ENCODE measurements around the gene APOC3.

Gene APOC3

DNA sequence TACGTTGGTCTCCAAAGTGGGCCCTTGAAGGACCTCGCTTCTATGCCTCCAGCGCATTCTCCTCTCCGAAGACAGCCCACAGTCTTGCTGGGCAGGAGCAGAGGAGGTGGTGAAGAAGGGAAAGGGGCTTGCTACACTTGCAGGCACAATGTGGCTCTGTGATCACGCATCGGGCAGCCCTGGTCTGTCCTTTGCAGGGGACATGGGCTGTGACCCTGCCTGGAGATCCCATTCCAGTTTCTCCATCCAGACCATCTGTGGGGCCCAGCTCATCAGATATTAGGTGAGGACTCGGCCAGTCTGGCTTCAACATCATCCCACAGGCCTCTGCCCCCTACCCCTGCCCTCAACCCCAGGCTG is 6.9 kb downstream of the APOC3 start:
- Histone ChIP-seq H3K4me1 (no peaks in the 10 kb centered on the region), H3K79me2 (no peaks in the 10 kb centered on the region), H3K9me3 (ENCODE audit: control insufficient read depth, low read length) (no peaks in the 10 kb centered on the region), H3K27ac (no peak overlapping the region), H3K9ac (no peak overlapping the region), H2AFZ (no peak overlapping the region), H3K4me3 (ENCODE audit: low read depth, low read length) (no peak overlapping the region), H3K27me3 (ENCODE audit: control insufficient read depth, insufficient read depth, low read length) (no peaks in the 10 kb centered on the region), H3K4me2 (ENCODE audit: low read length) (no peak overlapping the region), H3K36me3 (ENCODE audit: control insufficient read depth, insufficient read depth, low read length) (no peaks in the 10 kb centered on the region)
- TF ChIP-seq, protein P1, sequence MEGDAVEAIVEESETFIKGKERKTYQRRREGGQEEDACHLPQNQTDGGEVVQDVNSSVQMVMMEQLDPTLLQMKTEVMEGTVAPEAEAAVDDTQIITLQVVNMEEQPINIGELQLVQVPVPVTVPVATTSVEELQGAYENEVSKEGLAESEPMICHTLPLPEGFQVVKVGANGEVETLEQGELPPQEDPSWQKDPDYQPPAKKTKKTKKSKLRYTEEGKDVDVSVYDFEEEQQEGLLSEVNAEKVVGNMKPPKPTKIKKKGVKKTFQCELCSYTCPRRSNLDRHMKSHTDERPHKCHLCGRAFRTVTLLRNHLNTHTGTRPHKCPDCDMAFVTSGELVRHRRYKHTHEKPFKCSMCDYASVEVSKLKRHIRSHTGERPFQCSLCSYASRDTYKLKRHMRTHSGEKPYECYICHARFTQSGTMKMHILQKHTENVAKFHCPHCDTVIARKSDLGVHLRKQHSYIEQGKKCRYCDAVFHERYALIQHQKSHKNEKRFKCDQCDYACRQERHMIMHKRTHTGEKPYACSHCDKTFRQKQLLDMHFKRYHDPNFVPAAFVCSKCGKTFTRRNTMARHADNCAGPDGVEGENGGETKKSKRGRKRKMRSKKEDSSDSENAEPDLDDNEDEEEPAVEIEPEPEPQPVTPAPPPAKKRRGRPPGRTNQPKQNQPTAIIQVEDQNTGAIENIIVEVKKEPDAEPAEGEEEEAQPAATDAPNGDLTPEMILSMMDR (IDR thresholded peaks at IDR 0.05): no peak

DNA sequence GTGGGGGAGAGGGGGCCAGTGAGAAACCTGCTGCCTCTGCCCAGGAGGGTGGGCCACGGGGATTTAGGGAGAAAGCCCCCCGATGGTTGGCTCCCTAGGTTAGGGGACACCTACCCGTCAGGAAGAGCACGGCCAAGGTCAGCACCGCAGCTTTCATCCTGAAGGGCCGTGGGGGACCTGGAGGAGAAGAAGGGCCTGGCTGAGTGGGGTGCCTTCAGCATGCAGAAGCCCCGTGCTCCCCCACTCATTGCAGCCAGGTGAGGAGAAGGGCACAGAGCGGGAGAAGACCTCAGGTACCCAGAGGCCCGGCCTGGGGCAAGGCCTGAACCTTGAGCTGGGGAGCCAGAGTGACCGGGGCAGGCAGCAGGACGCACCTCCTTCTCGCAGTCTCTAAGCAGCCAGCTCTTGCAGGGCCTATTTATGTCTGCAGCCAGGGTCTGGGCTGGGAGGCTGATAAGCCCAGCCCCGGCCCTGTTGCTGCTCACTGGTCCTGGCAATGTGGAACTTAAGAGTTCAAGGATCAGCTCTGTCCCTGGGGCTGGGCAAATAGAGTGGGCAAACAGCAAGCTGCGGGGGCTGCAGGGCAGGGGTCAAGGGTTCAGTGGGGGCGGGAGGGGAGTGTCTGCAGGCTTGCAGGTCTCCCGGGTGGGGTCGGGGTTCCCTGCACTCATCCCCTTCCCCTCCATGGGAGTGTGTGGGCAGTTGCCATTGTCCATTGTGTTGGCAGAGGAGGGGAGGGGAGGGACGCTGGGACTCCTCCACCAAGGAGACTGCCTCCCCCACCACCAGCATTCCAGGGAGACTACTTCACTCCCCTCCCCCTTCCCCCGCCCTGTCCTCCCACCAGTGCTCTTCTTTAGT is 7.8 kb downstream of the APOC3 start, which contains the start of gene APOA1:
Gene APOA1, minus strand, starts transcription at position 392 of the 861 bp plus-strand sequence. Its CDS starts 235 bp downstream, at position 157.
- Histone ChIP-seq H3K9ac (no peak within 1 kb of the TSS), H3K9me3 (ENCODE audit: control insufficient read depth, low read length) (no peaks in the 10 kb centered on the region), H3K27me3 (ENCODE audit: control insufficient read depth, insufficient read depth, low read length) (no peaks in the 10 kb centered on the region), H3K4me1 (no peaks in the 10 kb centered on the region), H3K4me2 (ENCODE audit: low read length) (no peak within 1 kb of the TSS), H3K27ac (no peak within 1 kb of the TSS), H3K4me3 (ENCODE audit: low read depth, low read length) (no peak within 1 kb of the TSS), H2AFZ (no peak within 1 kb of the TSS), H3K36me3 (ENCODE audit: control insufficient read depth, insufficient read depth, low read length) (no peaks in the 10 kb centered on the region), H3K79me2 (no peaks in the 10 kb centered on the region)
- TF ChIP-seq, protein P1 (IDR thresholded peaks at IDR 0.05): no peak

DNA sequence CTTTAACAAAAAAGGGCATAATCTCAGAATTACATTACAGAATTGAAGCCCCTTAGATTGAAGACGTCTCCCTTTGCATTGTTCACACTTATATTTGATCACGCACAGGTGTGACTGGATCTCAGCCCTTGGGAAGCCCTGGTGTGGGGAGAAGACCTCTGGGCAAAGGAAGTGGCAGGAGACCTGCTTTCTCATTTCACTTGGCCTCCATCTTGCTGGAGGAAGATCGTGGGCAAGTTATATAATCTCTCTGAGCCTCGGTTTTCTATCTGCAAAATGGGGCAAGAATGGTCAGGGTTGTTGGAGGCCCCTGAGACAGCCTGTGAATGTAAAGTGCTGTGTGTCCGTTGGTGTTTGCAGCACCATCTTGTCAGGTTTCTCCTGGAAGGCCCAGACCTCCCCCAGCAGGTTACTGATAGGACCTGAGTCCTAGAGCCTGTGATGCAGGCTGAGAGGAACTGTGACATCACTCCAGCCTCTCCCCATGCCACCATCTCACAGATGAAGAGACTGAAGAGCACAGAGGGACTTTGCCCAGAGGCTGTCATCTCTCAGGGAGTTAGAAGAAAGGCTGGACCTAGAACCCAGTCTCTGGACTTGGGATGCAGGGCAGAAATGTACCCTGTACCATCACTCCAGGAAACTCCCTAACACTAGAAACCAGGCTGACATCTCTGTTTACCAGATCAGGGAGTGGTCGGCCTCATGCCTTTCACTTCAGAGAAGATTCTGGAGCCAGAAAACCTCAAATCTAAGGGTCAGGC is 8.8 kb downstream of the APOC3 start:
- Histone ChIP-seq H3K9ac (no peak overlapping the region), H3K27ac (no peak overlapping the region), H3K4me3 (ENCODE audit: low read depth, low read length) (no peak overlapping the region), H3K36me3 (ENCODE audit: control insufficient read depth, insufficient read depth, low read length) (no peaks in the 10 kb centered on the region), H2AFZ (no peak overlapping the region), H3K79me2 (no peaks in the 10 kb centered on the region), H3K4me2 (ENCODE audit: low read length) (no peak overlapping the region), H3K4me1 (no peaks in the 10 kb centered on the region), H3K27me3 (ENCODE audit: control insufficient read depth, insufficient read depth, low read length) (no peaks in the 10 kb centered on the region), H3K9me3 (ENCODE audit: control insufficient read depth, low read length) (no peaks in the 10 kb centered on the region)
- TF ChIP-seq, protein P1 (IDR thresholded peaks at IDR 0.05): no peak

DNA sequence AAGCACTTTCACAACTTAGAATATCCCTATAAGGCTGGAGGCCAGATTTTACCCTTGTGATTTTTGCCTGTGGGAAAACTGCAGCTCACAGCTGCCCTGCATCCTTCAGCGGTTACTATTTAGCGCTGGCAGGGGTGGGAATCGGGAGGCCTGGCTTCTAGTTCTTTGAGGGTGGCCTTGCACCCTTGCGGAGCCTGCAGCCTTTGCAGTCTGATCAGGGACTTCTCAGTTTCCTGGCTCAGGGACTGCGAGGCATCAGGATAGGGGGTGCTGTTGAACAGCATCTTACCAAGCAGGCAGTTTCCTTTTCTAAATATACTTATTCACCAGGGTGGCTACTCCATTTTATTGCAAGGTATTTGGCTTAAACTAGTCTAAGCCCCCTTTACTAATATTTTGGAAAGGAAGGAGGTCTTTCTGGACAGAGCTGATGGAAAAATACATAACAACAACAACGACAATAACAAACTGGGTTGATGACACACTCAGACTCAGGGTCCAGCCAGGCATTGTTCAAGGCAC is 10.6 kb downstream of the APOC3 start:
- no peak overlapping the region for H3K4me2 ChIP-seq (ENCODE audit: low read length)
- no peaks in the 10 kb centered on the region for H3K36me3 ChIP-seq (ENCODE audit: control insufficient read depth, insufficient read depth, low read length)
- no peaks in the 10 kb centered on the region for H3K4me1 ChIP-seq
- no peaks in the 10 kb centered on the region for H3K79me2 ChIP-seq
- no peak overlapping the region for H2AFZ ChIP-seq
- TF ChIP-seq, protein P1 (IDR thresholded peaks at IDR 0.05): no peak
- no peak overlapping the region for H3K4me3 ChIP-seq (ENCODE audit: low read depth, low read length)
- H3K9ac ChIP-seq: no peak overlapping the region
- no peaks in the 10 kb centered on the region for H3K9me3 ChIP-seq (ENCODE audit: control insufficient read depth, low read length)
- H3K27ac ChIP-seq: no peak overlapping the region
- no peaks in the 10 kb centered on the region for H3K27me3 ChIP-seq (ENCODE audit: control insufficient read depth, insufficient read depth, low read length)
